Measurements from ENCODE around the gene AHCYL1. TPM values are rescaled to one million over a fixed set of nuclear protein-coding genes. Genes with fewer than 3 reads are reported as not detected.

The AHCYL1 gene
- total RNA-seq, 4 donors from 2014 or later: 90.3 to 200 (median 118) TPM

DNA sequence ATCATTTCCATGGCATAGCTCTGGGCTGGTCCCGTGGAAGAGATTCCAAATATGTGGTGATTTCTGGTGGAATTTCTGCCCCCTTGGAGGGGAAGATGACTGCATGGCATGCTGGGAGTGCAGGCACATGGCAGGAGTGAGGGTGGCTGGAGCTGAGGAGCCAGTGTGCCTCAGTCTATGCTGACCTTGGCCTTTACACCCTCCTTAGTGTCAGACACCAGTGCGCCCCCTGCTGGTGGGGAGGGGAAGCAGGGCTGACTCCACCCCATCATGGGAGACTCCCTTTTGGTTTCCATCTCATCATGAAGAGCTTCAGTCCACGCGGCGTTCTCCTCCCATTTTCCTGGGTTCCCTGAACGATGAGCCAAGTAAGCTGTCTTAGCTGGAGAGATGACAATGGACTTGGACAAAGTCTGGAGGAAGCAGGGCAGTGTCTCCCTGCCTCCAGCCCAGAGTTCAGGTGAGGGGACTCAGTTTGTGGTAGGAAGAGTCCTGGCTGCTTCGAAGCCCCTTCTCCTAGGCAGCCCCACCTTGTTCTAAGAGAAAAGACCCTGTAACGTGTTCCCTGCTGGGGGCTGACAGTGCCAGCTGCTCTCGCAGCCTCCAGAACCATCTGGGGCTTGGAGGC, 75.6 kb downstream of the AHCYL1 start:
- Histone ChIP-seq H3K4me1 (no peaks in the 10 kb centered on the region), H3K27ac (no peak overlapping the region), H3K9me3 (no peaks in the 10 kb centered on the region), H3K27me3 (no peaks in the 10 kb centered on the region), H3K36me3 (peaks cover 23 to 29% of the 10 kb centered on the region in 2 donors), H3K4me3 (replicated peaks in 1 of 3) (no peak overlapping the region)
- 84 to 86% methylated on average over 9 of the region's 9 CpGs for WGBS, 2 donors
- DNase-seq: peak; percentile 24 to 31
- TF ChIP-seq CTCF (IDR thresholded peaks at IDR 0.05): peak in 5 of 6 experiments; percentile 17 to 60 (median 43)
- TF ChIP-seq POLR2A (IDR thresholded peaks at IDR 0.05): no peak
- intact Hi-C loops (cut with DNase I): no loop called here

GRCh38 chr1:110060662-110061060, 76.1 kb downstream of the AHCYL1 start:
- H3K4me1 ChIP-seq: no peaks in the 10 kb centered on the region
- peaks cover 18 to 24% of the 10 kb centered on the region in 2 donors for H3K36me3 ChIP-seq
- WGBS, 2 donors: 95 to 97% methylated on average over 7 of the region's 7 CpGs
- intact Hi-C loops (cut with DNase I): no loop called here
- no peaks in the 10 kb centered on the region for H3K9me3 ChIP-seq
- H3K27ac ChIP-seq: no peak overlapping the region
- TF ChIP-seq POLR2A (IDR thresholded peaks at IDR 0.05) (no peak), CTCF (IDR thresholded peaks at IDR 0.05) (no peak)
- no peaks in the 10 kb centered on the region for H3K27me3 ChIP-seq
- DNase-seq: no peak
- no peak overlapping the region for H3K4me3 ChIP-seq (replicated peaks in 1 of 3)

GRCh38 chr1:110061341-110061740, 76.8 kb downstream of the AHCYL1 start:
- Histone ChIP-seq H3K27ac (no peak overlapping the region), H3K4me3 (replicated peaks in 1 of 3) (no peak overlapping the region), H3K9me3 (no peaks in the 10 kb centered on the region), H3K27me3 (no peaks in the 10 kb centered on the region), H3K36me3 (peaks cover 12 to 17% of the 10 kb centered on the region in 2 donors), H3K4me1 (no peaks in the 10 kb centered on the region)
- WGBS, 2 donors: 93 to 99% methylated on average over 5 to 10 of the region's 10 CpGs
- no peak for DNase-seq
- intact Hi-C loops (cut with DNase I): no loop called here
- TF ChIP-seq CTCF (IDR thresholded peaks at IDR 0.05) (no peak), POLR2A (IDR thresholded peaks at IDR 0.05) (no peak)

DNA sequence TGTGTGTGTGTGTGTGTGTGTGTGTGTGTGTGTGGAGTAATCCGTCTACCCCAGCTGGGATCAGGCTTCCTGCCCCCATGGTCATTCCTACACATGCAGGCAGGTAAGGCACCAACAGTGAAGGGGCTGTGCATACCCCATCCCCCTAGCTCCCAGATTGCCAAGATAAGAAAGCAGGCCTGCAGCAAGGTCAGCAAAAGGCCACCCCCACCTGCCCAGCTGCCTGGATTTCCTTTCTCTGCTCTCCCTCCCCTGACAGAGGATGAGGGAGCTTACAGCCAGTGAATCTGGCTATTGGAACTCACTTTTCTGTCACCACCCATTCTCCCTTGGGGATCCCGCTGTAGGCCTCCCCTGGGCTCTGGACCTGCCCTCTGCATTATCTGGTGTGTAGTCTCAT, 78.0 kb downstream of the AHCYL1 start:
- Histone ChIP-seq H3K9me3 (no peaks in the 10 kb centered on the region), H3K27ac (no peak overlapping the region), H3K4me3 (replicated peaks in 1 of 3) (no peak overlapping the region), H3K27me3 (peaks cover 3% of the 10 kb centered on the region), H3K36me3 (peaks cover 4 to 8% of the 10 kb centered on the region in 2 donors), H3K4me1 (peaks cover 0 to 1% of the 10 kb centered on the region in 2 donors)
- TF ChIP-seq CTCF (IDR thresholded peaks at IDR 0.05): no peak
- no peak for TF ChIP-seq POLR2A (IDR thresholded peaks at IDR 0.05)
- intact Hi-C loops (cut with DNase I): no loop called here
- no peak for DNase-seq
- WGBS, 2 donors: 76 to 83% methylated on average over 2 of the region's 2 CpGs

DNA sequence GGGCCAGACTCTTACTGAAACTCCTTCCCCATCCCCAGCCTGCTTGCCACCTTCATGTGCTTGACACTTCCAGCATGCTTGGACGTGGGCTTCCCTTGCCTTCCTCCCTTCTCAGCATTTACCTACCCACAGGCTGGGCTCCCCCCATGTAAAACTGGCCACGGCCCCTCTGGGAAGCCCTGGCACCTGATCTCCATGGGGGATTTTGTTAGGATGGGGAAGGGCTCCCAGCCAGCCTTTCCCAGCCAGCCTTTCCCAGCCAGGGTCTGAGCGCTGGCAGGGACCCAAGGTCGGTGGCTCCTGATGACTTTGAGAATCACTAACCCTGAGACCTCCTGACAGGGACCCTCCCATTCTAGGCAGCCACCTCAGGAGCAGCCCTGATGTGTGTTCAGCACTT, 79.2 kb downstream of the AHCYL1 start:
- no peak for TF ChIP-seq POLR2A (IDR thresholded peaks at IDR 0.05)
- TF ChIP-seq CTCF (IDR thresholded peaks at IDR 0.05): no peak
- 51 to 61% methylated on average over 4 of the region's 4 CpGs for WGBS, 2 donors
- no peak for DNase-seq
- H3K27ac ChIP-seq: no peak overlapping the region
- no peaks in the 10 kb centered on the region for H3K9me3 ChIP-seq
- H3K27me3 ChIP-seq: peaks cover 15% of the 10 kb centered on the region
- H3K36me3 ChIP-seq: peaks cover 0 to 3% of the 10 kb centered on the region in 2 donors
- intact Hi-C loops (cut with DNase I): no loop called here
- no peak overlapping the region for H3K4me3 ChIP-seq (replicated peaks in 1 of 3)
- H3K4me1 ChIP-seq: peaks cover 11 to 12% of the 10 kb centered on the region in 2 donors

Measured in thyroid gland (tissue), 4 donors.